Cardiac fibroblast (primary cell): ENCODE measurements around the gene STS.

ENCODE experiments used
- DNase-seq, 2 donors: peaks; one replicate each; pipeline versions ENCODE4 v3.0.0 to v3.0.0-alpha.2; 2010; ENCODE audit warnings: low read depth in 2 of 2
- H3K4me3 ChIP-seq, 2 donors: replicated peaks in 1 of 2; 1 replicate in 1 of 2; 2 replicates in 1 of 2; pipeline ENCODE4 v1.5.1; 2011; ENCODE audit warnings: low read depth in 2 of 2, low read length in 2 of 2, mild to moderate bottlenecking in 2 of 2, moderate library complexity in 1 of 2
- CTCF ChIP-seq: IDR thresholded peaks from one replicate; pipeline ENCODE4 v1.5.1; 2011; ENCODE audit warnings: low read depth, mild to moderate bottlenecking, low read length, inconsistent platforms

Gene STS

GRCh38 chrX:7190157-7190556, 42.6 kb downstream of the STS start:
- TF ChIP-seq CTCF, result no peak
- no peak for DNase-seq

GRCh38 chrX:7191681-7192110, 44.2 kb downstream of the STS start:
- DNase-seq, result peak in 1 of 2 donors; percentile 4
- no peak for TF ChIP-seq CTCF
- no peak overlapping the region for H3K4me3 ChIP-seq

More at GRCh38 chrX:7190157-7190556, 42.6 kb downstream of the STS start:
- H3K4me3 ChIP-seq, result no peak overlapping the region

- no peak for TF ChIP-seq CTCF
- DNase-seq, result no peak
- H3K4me3 ChIP-seq, result no peak overlapping the region
These were observed 45.4 kb downstream of the STS start for GRCh38 chrX:7192871-7193270.

GRCh38 chrX:7194606-7195005, 47.1 kb downstream of the STS start:
- TF ChIP-seq CTCF, result no peak
- H3K4me3 ChIP-seq, result no peak overlapping the region
- no peak for DNase-seq
